Measurements from ENCODE around the gene ARSG. TPM values are rescaled to one million over a fixed set of nuclear protein-coding genes. Genes with fewer than 3 reads are reported as not detected.

ARSG gene
- total and polyA plus RNA-seq, 2 of the 4 experiments (the other 2 are of a cell fraction), result 2.9 to 3.0 TPM

GRCh38 chr17:68451670-68452354 lies 160.5 kb downstream of the ARSG start:
- Histone ChIP-seq H2BK120ac (ENCODE audit: low read depth, low read length) (no peak overlapping the region), H3K18ac (ENCODE audit: low read depth, low read length) (no peak overlapping the region), H4K5ac (ENCODE audit: low read depth, low read length) (no peak overlapping the region), H3K14ac (replicated peaks; ENCODE audit: low read depth, low read length) (no peak overlapping the region), H3K23ac (ENCODE audit: low read depth, low read length) (no peak overlapping the region), H3K56ac (ENCODE audit: extremely low read depth, insufficient read depth, low read length) (no peak overlapping the region), H3K4me2 (ENCODE audit: low read depth, low read length) (no peak overlapping the region), H3K36me3 (ENCODE audit: control insufficient read depth, insufficient read depth, low read length) (peaks cover 33% of the 10 kb centered on the region), H3K27ac (ENCODE audit: insufficient read depth, low read length) (no peak overlapping the region), H3K9me3 (ENCODE audit: control insufficient read depth, insufficient read depth, low read length) (no peaks in the 10 kb centered on the region), H4K8ac (ENCODE audit: low read depth in 2 of 2, low read length in 2 of 2) (no peak overlapping the region), H2AK9ac (replicated peaks; ENCODE audit: low read depth, low read length, poor library complexity) (no peak overlapping the region), H2BK15ac (ENCODE audit: low read depth, low read length) (no peak overlapping the region), H3K9ac (ENCODE audit: low read depth, low read length) (no peak overlapping the region), H3K4me3 (ENCODE audit: insufficient read depth, low read depth, low read length) (no peak overlapping the region), H3K4ac (ENCODE audit: low read depth, low read length) (no peak overlapping the region), H4K20me1 (ENCODE audit: insufficient read depth, low read length) (peaks cover 28% of the 10 kb centered on the region; the same call in 1 of the 2 replicates), H3K79me1 (ENCODE audit: low read depth in 1 of 2, low read length in 2 of 2) (peaks cover 20 to 41% of the 10 kb centered on the region in 2 experiments; a peak in 3 of 4 replicates), H3K9me1 (ENCODE audit: insufficient read depth, low read length) (0 out of 2 replicates have a peak, but pooled peaks cover 3% of the 10 kb centered on the region), H2BK5ac (ENCODE audit: low read depth, low read length, poor library complexity, severe bottlenecking) (no peak overlapping the region), H4K91ac (ENCODE audit: insufficient read depth, low read depth, low read length) (no peak overlapping the region), H3K27me3 (ENCODE audit: control insufficient read depth, insufficient read depth, low read length) (no peaks in the 10 kb centered on the region), H2BK20ac (ENCODE audit: low read depth, low read length) (no peak overlapping the region), H3K4me1 (ENCODE audit: control insufficient read depth, insufficient read depth, low read length) (peaks cover 2% of the 10 kb centered on the region; the same call in 1 of the 2 replicates), H2AK5ac (ENCODE audit: low read depth, low read length) (no peak overlapping the region), H2AFZ (replicated peaks; ENCODE audit: low read length, poor library complexity) (no peak overlapping the region)
- BruUV-seq (replicated peaks), result no TSS peak
- DNase-seq (no peak), ATAC-seq (ENCODE audit: low read depth) (no peak)
- in situ Hi-C loops (cut with MboI; ENCODE audit: low sequenced_read_pairs), result loop anchor here (25.0 kb wide), 1 partner anchor 490 kb away; no protein-coding TSS in a partner anchor
- TF ChIP-seq MXI1 (IDR thresholded peaks at IDR 0.05; ENCODE audit: borderline replicate concordance, low read depth, low read length) (no peak), RAD21 (IDR thresholded peaks at IDR 0.05; ENCODE audit: low read length) (no peak), CHD1 (IDR thresholded peaks at IDR 0.05; ENCODE audit: low read depth, low read length) (no peak), SMC3 (IDR thresholded peaks at IDR 0.05; ENCODE audit: low read depth, low read length) (no peak), FOS (IDR thresholded peaks at IDR 0.05; ENCODE audit: low read depth, low read length) (no peak), NFE2L2 (IDR thresholded peaks at IDR 0.05; ENCODE audit: low read depth, low read length) (no peak), POLR2A (IDR thresholded peaks at IDR 0.05; ENCODE audit: low read depth, low read length) (no peak), RFX5 (IDR thresholded peaks at IDR 0.05; ENCODE audit: low read depth, low read length) (no peak), BHLHE40 (IDR thresholded peaks at IDR 0.05; ENCODE audit: low read depth, low read length) (no peak), RCOR1 (IDR thresholded peaks at IDR 0.05; ENCODE audit: insufficient replicate concordance, low read length) (no peak), USF2 (IDR thresholded peaks at IDR 0.05; ENCODE audit: low read depth, low read length) (no peak), ELK1 (IDR thresholded peaks at IDR 0.05; ENCODE audit: borderline replicate concordance, low read depth, low read length) (no peak), MAFK (IDR thresholded peaks at IDR 0.05; ENCODE audit: low read depth, low read length) (no peak), CEBPB (IDR thresholded peaks at IDR 0.05; ENCODE audit: low read depth, low read length) (no peak), MAZ (IDR thresholded peaks at IDR 0.05; ENCODE audit: borderline replicate concordance, low read depth, low read length) (no peak)
- TF ChIP-seq, protein P1, sequence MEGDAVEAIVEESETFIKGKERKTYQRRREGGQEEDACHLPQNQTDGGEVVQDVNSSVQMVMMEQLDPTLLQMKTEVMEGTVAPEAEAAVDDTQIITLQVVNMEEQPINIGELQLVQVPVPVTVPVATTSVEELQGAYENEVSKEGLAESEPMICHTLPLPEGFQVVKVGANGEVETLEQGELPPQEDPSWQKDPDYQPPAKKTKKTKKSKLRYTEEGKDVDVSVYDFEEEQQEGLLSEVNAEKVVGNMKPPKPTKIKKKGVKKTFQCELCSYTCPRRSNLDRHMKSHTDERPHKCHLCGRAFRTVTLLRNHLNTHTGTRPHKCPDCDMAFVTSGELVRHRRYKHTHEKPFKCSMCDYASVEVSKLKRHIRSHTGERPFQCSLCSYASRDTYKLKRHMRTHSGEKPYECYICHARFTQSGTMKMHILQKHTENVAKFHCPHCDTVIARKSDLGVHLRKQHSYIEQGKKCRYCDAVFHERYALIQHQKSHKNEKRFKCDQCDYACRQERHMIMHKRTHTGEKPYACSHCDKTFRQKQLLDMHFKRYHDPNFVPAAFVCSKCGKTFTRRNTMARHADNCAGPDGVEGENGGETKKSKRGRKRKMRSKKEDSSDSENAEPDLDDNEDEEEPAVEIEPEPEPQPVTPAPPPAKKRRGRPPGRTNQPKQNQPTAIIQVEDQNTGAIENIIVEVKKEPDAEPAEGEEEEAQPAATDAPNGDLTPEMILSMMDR (conservative IDR thresholded peaks at IDR 0.05; ENCODE audit: low read depth, low read length), result no peak
- intact Hi-C loops (cut with micrococcal nuclease), result no loop called here
- no CpG with 5 or more reads among the region's 5 CpGs for WGBS, 2 experiments (ENCODE audit: extremely low coverage in 2 of 2, insufficient read length in 1 of 2)
- ChIA-PET POLR2A (ENCODE audit: unreplicated experiment) (no interaction called here), CTCF (no interaction called here)
- dilution Hi-C loops (cut with HindIII; ENCODE audit: low sequenced_read_pairs, unreplicated experiment), result no loop called here

Data from IMR-90 (cell line).